CD4-positive, alpha-beta T cell treated with Interleukin-4 for 1 hour (primary cell): ENCODE measurements around the gene KIF20B.
A peak's percentile ranks its signal among the peaks of the same experiment; 100 is the strongest.
"Not testable (repeated sequence)": the region's sequence is repeated elsewhere in the genome, so short reads cannot be mapped to it uniquely, and the experiment has no call there.

Experiments
- DNase-seq, 2 donors: peaks; one replicate each; pipeline ENCODE4 v3.0.0-alpha.2; 2020 to 2022

KIF20B gene

DNA sequence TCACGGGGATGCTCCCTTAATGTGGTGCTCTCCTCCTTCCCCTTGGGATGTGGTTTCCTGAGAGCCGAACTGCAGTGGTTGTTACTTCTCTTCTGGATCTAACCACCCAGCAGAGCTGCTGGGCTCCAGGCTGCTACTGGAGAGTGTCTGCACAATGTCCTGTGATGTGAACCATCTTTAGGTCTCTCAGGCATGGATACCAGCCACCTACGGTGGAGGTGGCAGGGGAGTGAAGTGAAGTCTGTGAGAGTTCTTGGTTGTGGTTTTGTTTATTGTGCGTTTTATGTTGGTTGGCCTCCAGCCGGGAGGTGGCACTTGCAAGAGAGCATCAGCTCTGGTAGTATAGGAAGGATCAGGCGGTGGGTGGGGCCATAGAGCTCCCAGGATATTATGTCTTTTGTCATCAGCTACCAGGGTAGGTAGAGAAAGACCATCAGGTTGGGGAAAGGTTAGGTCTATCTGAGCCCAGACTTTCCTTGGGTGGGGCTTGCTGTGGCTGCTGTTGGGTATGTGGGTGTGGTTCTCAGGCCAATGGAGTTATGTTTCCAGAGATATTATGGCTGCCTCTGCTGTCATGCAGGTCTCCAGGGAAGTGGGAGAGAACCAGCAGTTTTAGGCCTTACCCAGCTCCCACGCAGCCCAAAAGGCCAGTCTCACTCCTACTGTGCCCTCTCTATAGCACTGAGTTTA, 87.9 kb downstream of the KIF20B start:
- no peak for DNase-seq

DNA sequence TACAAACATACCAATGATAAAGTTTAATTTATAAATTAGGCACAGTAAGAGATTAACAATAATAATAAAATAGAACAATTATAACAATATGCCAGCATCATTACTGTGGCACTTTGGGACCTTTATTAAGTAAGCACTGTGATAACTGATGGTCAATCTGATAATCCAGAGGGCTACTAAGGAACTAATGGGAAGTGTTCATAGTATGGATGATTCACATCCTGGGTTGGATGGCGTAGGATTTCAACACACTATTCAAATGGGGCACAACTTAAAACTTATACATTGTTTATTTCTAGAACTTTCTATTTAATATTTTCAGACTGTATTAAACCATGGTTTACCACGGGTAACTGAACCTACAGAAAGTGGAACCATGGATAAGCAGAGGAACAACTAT, 90.8 kb downstream of the KIF20B start:
- DNase-seq, result no peak

DNA sequence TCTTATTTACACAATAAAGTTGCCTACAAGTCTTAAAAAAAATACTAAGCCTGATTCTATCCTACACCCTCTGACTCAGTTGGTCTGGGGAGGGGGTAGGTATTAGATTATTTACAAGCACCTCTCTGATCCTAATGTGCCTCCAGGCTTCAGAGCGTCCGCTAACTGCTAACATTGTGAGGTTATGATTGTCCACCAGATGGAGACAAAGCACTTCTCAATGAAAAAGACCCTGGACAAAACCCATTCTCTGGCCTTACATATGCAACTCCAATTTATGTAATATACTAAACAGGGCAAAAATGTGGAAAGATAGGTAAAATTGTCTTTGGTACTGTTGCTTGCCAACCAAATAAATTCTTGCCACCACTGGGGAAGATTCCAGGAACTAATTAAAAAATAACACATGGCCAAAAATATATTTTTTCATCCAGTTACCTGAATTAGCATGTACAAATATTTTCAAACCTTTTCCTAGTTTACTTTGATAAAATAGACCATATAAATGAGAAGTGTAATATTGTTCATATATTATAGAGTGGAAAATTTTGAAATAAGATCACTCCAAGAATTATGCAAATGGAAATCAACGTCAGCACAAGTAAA, 92.4 kb downstream of the KIF20B start:
- peak; percentile 49 to 65 for DNase-seq

GRCh38 chr10:89795840-89796239, 94.5 kb downstream of the KIF20B start:
- DNase-seq, result no peak

- DNase-seq, result no peak
These were observed 96.7 kb downstream of the KIF20B start for GRCh38 chr10:89798092-89798491.

- no peak for DNase-seq
These were observed 98.2 kb downstream of the KIF20B start for GRCh38 chr10:89799573-89799972.

DNA sequence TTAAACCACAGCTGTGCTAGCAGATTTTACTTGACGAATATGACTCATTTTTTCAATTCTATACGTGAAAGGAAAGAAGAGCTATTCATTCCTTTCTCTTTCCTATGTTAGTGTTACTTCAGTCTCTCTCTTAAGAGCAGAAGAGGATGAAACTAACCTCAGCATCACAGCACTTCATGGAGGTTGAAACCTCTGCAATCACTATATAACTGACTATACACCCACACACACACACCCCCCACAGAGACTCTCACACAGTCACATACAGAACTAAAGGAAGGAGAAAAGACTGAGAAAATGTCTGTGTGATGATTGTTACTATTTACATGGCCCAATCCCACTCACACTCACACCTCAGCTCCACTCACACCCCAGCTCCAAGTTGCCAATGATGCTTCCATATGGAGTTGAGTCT, 104.2 kb downstream of the KIF20B start:
- no peak for DNase-seq

DNA sequence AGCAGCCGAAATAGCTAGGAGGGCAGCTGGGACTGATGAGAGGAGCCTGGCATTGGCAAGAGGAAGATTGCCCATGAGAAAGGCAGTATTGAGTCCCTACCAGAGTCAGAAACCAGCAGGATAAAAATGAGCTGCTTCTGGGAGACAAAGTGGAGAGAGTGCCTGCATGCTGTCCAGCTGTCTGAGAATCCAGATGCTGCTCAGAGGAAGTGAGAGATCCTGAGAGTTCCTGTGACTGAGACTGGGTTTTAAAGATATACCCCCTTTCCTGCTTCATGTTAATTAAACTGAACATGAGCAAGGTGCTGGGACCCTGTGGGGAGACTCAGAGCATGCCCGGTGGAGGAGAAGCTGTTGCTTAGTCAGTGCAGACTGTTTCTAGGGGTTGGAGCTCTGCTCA, 107.5 kb downstream of the KIF20B start:
- no peak for DNase-seq

DNA sequence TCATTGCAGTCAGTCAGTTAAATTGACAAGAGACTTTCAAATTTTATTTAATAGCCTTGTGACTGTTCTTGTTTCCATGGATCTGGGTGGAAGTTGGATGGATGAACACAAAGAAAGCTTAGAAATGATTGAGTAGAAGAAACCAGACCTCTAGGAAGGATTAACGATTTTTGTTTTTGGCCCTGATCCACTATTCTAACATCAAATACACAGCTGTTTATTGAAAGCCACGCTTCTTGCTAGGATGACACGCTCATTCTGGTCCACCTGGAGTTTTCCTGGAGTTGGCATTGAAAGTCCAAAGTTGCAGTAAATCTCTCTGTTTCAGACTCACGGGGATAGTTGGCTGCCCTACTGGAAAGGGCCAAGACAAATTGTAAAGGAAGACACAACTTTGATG, 108.4 kb downstream of the KIF20B start:
- DNase-seq, result no peak

DNA sequence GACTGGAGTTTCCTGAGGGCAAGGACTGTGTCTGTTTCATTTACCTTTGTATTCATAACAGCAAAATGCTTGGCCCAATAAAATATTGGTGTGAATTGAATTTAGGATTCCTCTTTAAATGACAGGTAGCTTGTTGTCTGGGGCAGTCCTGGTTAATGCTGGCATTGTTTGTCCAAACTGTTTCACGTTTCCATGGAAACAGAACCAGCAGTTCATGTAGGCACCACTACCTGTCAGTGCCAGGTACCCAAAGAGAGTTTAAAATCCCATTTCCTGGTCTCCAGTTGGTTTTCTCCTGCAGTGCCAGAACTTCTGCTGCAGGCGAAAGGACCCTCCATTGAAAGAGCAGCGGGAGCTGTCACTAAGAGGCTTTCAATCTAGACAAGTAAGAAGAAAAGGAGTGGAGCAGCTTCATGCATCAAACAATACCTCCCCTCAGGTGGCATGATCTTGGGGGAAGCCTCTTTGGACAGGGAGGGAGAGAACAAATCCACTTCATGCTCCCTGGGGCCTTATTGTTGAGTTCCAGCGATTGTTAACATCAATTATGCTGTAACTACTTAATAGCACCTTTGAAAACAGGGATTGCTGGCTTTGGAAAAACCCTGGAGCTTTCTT, 109.6 kb downstream of the KIF20B start:
- no peak for DNase-seq

GRCh38 chr10:89813546-89813945, 112.2 kb downstream of the KIF20B start:
- DNase-seq, result no peak

GRCh38 chr10:89814278-89814677, 112.9 kb downstream of the KIF20B start:
- DNase-seq, result no peak

GRCh38 chr10:89815049-89815853, 113.9 kb downstream of the KIF20B start:
- DNase-seq, result no peak

GRCh38 chr10:89819008-89819407, 117.6 kb downstream of the KIF20B start:
- not testable (repeated sequence) for DNase-seq
